M059J (cell line): ENCODE data around the gene GRM1. TPM values are rescaled to one million over a fixed set of nuclear protein-coding genes. Genes with fewer than 3 reads are reported as not detected.

Experiments used
- DNase-seq: peaks from one replicate; pipeline ENCODE4 v3.0.0-alpha.2; 2012; ENCODE audit warnings: low read depth
- total RNA-seq: library from RNA; depleted of rRNA; stranded (reverse); fragments of >200 nt; shearing (Covaris generic); gene quantifications from 2 replicates; pipeline ENCODE4 v1.2.3, GENCODE V29; 2014; rRNA removed

Gene GRM1
- 0.02 TPM in 2 replicates for total RNA-seq

DNA sequence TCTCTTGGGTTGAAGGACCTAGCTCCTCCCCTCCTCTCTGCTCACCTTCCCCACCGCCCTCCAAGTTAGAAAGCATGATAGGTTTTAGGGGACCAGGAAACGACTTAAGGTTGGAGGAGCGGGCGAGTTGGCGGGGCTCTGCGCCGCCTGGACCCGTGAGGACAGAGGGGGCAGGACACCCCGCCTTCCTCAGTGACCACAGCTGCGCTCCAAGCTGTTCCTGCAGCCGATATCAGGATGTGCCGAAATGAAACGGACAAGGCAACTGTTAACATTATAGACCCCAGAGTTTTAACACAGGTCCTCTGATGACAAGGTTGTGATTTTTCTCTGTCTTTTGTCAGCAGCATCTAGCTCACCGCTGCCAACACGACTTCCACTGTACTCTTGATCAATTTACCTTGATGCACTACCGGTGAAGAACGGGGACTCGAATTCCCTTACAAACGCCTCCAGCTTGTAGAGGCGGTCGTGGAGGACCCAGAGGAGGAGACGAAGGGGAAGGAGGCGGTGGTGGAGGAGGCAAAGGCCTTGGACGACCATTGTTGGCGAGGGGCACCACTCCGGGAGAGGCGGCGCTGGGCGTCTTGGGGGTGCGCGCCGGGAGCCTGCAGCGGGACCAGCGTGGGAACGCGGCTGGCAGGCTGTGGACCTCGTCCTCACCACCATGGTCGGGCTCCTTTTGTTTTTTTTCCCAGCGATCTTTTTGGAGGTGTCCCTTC lies at the start of gene GRM1:
Gene GRM1 (plus strand): TSS at position 212 of the 722 bp plus-strand sequence. CDS start 456 bp downstream, at position 668.
- DNase-seq, result no peak

- DNase-seq, result no peak
These were observed 19.5 kb upstream of the GRM1 start for GRCh38 chr6:146009338-146009737.

- DNase-seq, result no peak
These were observed 14.6 kb upstream of the GRM1 start for GRCh38 chr6:146014233-146014632.

GRCh38 chr6:146017672-146018071 lies 11.2 kb upstream of the GRM1 start:
- DNase-seq, result peak; percentile 2

DNA sequence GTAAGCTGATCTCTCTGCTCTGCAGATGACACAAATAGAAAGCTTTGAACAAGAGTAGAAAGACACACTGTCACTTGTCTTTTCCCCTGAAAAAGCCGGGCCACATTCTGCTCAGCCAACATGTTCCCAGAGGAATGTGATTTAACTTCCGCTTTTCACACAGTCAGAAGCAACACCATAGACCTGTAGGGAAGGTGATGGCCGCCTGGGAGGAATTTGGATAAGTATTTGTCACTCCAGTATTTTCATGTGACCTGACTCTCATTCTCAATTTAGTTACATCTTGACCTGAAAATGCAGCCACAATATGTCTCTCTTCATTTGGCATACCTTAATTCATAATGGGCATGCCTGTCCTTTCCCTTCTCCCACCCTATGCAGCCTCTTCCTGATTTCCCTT lies 2.0 kb upstream of the GRM1 start:
- no peak for DNase-seq

- no peak for DNase-seq
These were observed 1.1 kb upstream of the GRM1 start for GRCh38 chr6:146027586-146028251.

- peak; percentile 52 for DNase-seq
These were observed 538 bp upstream of the GRM1 start for GRCh38 chr6:146028252-146028795.

DNA sequence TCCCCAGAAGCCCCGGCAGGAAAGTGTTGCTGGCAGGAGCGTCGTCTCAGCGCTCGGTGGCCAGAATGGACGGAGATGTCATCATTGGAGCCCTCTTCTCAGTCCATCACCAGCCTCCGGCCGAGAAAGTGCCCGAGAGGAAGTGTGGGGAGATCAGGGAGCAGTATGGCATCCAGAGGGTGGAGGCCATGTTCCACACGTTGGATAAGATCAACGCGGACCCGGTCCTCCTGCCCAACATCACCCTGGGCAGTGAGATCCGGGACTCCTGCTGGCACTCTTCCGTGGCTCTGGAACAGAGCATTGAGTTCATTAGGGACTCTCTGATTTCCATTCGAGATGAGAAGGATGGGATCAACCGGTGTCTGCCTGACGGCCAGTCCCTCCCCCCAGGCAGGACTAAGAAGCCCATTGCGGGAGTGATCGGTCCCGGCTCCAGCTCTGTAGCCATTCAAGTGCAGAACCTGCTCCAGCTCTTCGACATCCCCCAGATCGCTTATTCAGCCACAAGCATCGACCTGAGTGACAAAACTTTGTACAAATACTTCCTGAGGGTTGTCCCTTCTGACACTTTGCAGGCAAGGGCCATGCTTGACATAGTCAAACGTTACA lies 817 bp downstream of the GRM1 start:
- no peak for DNase-seq

DNA sequence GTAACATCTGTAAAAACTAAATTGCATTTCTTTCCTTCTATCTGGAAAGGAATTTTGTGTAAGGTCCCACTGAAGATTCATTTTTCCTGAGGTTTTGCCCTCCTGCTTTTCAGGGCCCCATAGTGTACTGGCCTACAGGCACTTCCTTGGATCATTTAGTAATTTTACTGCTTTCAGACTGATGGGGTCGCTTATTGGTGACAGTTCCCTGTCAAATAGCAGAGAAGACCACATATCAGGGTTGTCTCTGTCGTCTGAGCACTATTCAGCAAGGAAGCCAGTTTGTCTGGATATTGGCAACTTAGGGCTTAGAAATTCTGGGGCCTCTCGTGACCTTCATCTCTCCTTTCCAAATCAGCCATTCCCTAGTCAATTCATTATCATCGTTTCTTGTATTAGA lies 3.5 kb downstream of the GRM1 start:
- no peak for DNase-seq

- DNase-seq, result no peak
These were observed 11.5 kb downstream of the GRM1 start for GRCh38 chr6:146040360-146040759.

GRCh38 chr6:146041282-146041681 lies 12.4 kb downstream of the GRM1 start:
- peak; percentile 25 for DNase-seq

DNA sequence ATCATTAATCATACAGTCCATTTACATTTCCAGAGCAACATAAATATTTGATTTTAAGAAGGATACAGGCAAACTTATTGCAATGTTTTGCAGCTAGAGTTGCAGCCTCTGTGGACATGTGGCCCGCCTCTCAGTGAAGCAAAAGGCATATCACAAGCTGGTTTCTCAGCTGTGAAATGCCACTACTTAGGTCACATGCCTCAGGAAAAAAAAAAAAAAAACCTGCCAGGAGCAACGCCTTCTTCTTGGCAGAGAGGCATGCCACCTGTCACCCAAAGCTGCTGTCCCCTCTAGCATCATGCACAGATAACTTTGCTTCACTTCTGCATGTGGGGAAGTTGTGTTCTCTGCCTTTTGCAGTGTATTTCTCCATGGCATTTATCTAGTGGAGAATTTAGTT lies 18.5 kb downstream of the GRM1 start:
- no peak for DNase-seq

GRCh38 chr6:146050168-146050567 lies 21.3 kb downstream of the GRM1 start:
- DNase-seq, result no peak

DNA sequence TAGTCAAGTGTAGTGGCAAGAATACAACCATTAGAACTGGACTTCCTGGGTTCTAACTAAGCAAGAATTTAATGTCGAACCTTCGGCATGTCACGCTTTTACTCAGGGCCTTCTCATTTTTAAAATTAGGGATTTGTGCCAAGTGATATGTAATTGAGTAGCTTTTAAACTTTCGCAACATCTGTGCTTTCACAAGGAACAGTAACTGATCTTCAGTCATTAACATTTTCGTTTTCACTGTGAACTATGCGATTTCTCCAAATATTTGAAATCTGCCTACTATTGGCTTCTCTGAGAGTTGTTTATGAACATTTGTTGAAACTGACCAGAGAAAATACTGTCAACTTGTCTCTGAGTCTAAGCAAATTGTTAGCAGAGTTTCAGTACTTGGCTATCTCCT lies 27.6 kb downstream of the GRM1 start:
- DNase-seq, result no peak

GRCh38 chr6:146065690-146066089 lies 36.8 kb downstream of the GRM1 start:
- DNase-seq, result no peak

GRCh38 chr6:146066506-146066905 lies 37.6 kb downstream of the GRM1 start:
- no peak for DNase-seq

DNA sequence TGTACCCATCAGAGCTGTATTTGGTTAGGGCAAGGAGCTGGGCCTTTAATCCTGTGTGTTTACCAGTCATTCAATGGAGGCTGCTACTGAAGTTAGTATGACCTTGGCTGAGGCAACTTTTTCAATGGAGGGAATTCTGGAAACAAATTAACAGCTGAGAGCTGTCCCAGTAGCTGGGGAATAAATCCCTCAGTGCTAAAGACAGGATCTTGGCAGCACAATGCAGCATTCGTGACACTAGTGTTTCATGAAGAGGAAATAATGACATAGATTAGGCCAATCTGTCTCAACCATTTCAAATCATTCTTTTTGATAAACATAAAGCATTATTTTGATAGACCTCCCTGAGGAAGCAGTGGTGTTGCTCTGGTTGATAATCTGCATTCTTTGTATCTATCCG lies 42.9 kb downstream of the GRM1 start:
- no peak for DNase-seq

DNA sequence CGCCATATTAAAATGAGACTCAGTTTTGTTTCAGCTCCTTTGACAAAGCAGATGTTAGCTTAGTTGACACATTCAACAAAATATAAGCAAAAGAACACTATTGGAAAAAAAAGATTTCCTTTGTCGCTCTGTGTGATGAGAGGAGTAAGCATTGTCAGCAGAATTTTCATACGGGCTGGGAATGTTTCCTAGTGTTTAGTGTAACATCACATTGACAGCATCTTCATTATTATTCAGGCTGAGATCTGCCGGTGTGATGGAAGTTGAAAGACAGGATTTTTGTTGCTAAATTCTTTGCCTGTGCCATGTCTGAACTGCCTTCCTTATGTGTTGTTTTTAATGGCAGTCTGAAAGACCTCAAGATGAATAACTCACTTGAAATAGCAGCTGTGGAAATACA lies 49.1 kb downstream of the GRM1 start:
- no peak for DNase-seq

DNA sequence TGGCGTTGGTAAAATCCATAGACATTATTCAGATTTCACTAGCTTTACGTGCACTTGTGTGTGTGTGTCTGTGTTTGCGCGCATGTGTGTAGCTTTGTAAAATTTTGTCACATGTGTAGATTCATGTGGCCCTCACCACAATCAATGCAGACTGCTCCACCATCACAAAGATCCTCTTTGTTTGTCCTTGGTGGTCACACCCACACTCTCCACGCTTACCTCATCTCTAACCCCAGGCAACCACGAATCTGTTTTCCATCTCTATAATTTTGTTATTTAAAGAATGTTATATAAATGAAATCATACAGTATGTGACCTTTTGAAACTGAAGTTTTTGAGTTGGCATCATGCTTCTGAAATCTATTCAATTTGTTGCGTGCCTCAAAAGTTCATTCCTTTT lies 58.5 kb downstream of the GRM1 start:
- DNase-seq, result no peak

GRCh38 chr6:146090474-146090873 lies 61.6 kb downstream of the GRM1 start:
- peak; percentile 66 for DNase-seq

- no peak for DNase-seq
These were observed 64.3 kb downstream of the GRM1 start for GRCh38 chr6:146092961-146093686.

- DNase-seq, result no peak
These were observed 66.6 kb downstream of the GRM1 start for GRCh38 chr6:146095481-146095880.
